Activated CD8-positive, alpha-beta T cell treated with anti-CD3 and anti-CD28 coated beads for 36 hours (primary cell): Measurements from ENCODE around the gene DNAI4. TPM values are rescaled to one million over a fixed set of nuclear protein-coding genes. Genes with fewer than 3 reads are reported as not detected.
"Not testable (repeated sequence)": the region's sequence is repeated elsewhere in the genome, so short reads cannot be mapped to it uniquely, and the experiment has no call there.

Experiments
- ATAC-seq: fragments of 200-7000 bp; cut with Tn5 transposase; one replicate; pipeline ENCODE4 v1.10.0; 2021; ENCODE audit warnings: mild to moderate bottlenecking, moderate library complexity
- CTCF ChIA-PET: fragments of 350-600 bp; sonication (Branson Sonifier 250); formaldehyde crosslinking; loops from one replicate; lab custom pipeline; 2021; ENCODE audit warnings: antibody characterized with exemption; lab: Charles Lee
- POLR2A ChIA-PET: fragments of 350-600 bp; sonication (Branson Sonifier 250); formaldehyde crosslinking; loops from one replicate; lab custom pipeline; 2021; ENCODE audit warnings: antibody characterized with exemption; lab: Charles Lee
- DNase-seq: peaks from one replicate; pipeline ENCODE4 v3.0.0-alpha.2; 2020
- H3K27ac Mint-ChIP-seq: one replicate; pipeline ENCODE4 v1.8.0; 2021; ENCODE audit warnings: mild to moderate bottlenecking, mixed read lengths
- H3K27me3 Mint-ChIP-seq: one replicate; pipeline ENCODE4 v1.8.0; 2021; ENCODE audit warnings: mixed read lengths
- H3K36me3 Mint-ChIP-seq: one replicate; pipeline ENCODE4 v1.8.0; 2021; ENCODE audit warnings: low read depth, mixed read lengths
- H3K4me1 Mint-ChIP-seq: one replicate; pipeline ENCODE4 v1.8.0; 2021; ENCODE audit warnings: low read depth, mixed read lengths
- H3K4me3 Mint-ChIP-seq: one replicate; pipeline ENCODE4 v1.8.0; 2021; ENCODE audit warnings: mild to moderate bottlenecking, moderate library complexity, mixed read lengths
- H3K9me3 Mint-ChIP-seq: one replicate; pipeline ENCODE4 v1.8.0; 2021; ENCODE audit warnings: mixed read lengths
- intact Hi-C: fragments of 100-400 bp; cut with micrococcal nuclease; formaldehyde crosslinking; loops from one replicate; pipeline ENCODE4 v1.10.0; 2022
- total RNA-seq, 2 experiments: library from RNA; stranded (reverse); gene quantifications; one replicate each; pipeline ENCODE4 v1.2.3, GENCODE V29; 2021
- TF ChIP-seq, protein P1 (sequence below): fragments of 200-600 bp; IDR thresholded peaks from one replicate; pipeline ENCODE4 v1.8.0; 2022; ENCODE audit warnings: antibody characterized with exemption, mild to moderate bottlenecking

DNAI4 gene
- total RNA-seq, 2 experiments from 2014 or later: 1.0 to 1.7 TPM

DNA sequence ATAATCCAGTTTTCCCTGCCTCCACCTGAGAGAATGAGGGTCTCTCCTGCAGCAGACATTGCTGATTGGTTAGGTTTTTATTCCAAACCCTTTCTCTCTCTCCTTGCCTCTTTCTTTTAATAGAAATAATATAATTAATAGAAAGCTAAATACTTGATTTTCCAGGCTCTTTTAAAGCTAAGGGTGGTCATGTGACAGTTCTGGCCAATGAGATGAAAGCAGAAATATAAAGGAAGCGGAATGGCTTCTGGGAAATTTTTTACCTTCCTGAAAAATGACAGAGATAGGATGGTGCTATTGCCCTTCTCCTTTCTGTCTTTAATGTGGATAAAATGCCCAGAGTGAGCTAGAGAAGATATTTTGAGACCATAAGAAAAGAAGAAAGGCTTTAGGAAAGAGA, 35.6 kb downstream of the DNAI4 start:
- H3K4me1 Mint-ChIP-seq: no peaks in the 10 kb centered on the region
- ChIA-PET POLR2A (no interaction called here), CTCF (no interaction called here)
- no peaks in the 10 kb centered on the region for H3K27me3 Mint-ChIP-seq
- ATAC-seq (no peak), DNase-seq (no peak)
- no peak overlapping the region for H3K27ac Mint-ChIP-seq
- no peaks in the 10 kb centered on the region for H3K9me3 Mint-ChIP-seq
- TF ChIP-seq, protein P1, sequence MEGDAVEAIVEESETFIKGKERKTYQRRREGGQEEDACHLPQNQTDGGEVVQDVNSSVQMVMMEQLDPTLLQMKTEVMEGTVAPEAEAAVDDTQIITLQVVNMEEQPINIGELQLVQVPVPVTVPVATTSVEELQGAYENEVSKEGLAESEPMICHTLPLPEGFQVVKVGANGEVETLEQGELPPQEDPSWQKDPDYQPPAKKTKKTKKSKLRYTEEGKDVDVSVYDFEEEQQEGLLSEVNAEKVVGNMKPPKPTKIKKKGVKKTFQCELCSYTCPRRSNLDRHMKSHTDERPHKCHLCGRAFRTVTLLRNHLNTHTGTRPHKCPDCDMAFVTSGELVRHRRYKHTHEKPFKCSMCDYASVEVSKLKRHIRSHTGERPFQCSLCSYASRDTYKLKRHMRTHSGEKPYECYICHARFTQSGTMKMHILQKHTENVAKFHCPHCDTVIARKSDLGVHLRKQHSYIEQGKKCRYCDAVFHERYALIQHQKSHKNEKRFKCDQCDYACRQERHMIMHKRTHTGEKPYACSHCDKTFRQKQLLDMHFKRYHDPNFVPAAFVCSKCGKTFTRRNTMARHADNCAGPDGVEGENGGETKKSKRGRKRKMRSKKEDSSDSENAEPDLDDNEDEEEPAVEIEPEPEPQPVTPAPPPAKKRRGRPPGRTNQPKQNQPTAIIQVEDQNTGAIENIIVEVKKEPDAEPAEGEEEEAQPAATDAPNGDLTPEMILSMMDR: no peak
- no peak overlapping the region for H3K4me3 Mint-ChIP-seq
- intact Hi-C loops: no loop called here
- no peaks in the 10 kb centered on the region for H3K36me3 Mint-ChIP-seq

DNA sequence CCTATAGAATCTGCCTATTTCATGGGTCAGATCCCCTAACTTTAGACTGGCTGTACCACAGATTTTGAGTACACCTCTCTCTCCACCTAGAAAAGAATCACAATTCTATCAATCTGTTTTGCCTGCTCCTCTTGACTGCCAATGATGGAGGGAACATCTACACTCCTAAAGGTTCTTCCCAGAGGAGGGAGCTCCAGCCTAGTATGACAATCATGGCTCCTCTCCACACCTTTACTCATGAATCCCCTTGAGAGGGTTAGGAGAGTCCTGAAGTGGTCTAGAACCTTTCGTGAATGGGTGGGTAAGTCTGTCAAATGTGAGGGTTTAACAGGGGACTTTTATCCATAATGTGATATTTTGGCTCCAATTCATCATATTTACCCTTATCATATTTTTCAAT, 48.0 kb downstream of the DNAI4 start:
- intact Hi-C loops: no loop called here
- H3K4me1 Mint-ChIP-seq: no peaks in the 10 kb centered on the region
- no peak overlapping the region for H3K27ac Mint-ChIP-seq
- H3K36me3 Mint-ChIP-seq: no peaks in the 10 kb centered on the region
- ChIA-PET POLR2A (no interaction called here), CTCF (no interaction called here)
- TF ChIP-seq, protein P1: no peak
- H3K9me3 Mint-ChIP-seq: peaks cover 18% of the 10 kb centered on the region
- no peak for DNase-seq
- H3K4me3 Mint-ChIP-seq: no peak overlapping the region
- no peak for ATAC-seq
- H3K27me3 Mint-ChIP-seq: no peaks in the 10 kb centered on the region

DNA sequence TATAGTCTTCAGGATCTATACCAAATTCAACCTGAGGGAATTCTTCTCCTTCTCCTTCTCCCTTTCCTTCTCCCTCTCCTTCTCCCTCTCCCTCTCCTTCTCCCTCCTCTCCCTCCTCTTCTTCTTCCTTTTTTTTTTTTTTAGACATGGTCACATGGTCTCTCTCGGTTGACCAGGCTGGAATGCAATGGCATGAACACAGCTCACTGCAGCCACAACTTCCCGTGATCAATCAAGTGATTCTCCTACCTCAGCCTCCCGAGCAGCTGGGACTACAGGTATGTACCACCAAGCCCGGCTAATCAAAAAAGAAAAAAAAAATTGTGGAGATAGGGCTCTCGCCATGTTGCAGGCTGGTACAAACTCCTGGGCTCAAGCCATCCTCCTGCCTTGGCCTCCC, 51.5 kb downstream of the DNAI4 start:
- Mint-ChIP-seq H3K9me3 (peaks cover under 1% of the 10 kb centered on the region), H3K4me3 (no peak overlapping the region), H3K27me3 (no peaks in the 10 kb centered on the region), H3K4me1 (no peaks in the 10 kb centered on the region), H3K27ac (no peak overlapping the region), H3K36me3 (no peaks in the 10 kb centered on the region)
- CTCF ChIA-PET: interaction anchor here (1.4 kb wide), 1 partner anchor 108 kb away, joined by 3 read pairs; no protein-coding TSS in a partner anchor
- POLR2A ChIA-PET: no interaction called here
- TF ChIP-seq, protein P1: no peak
- DNase-seq (no peak), ATAC-seq (no peak)
- intact Hi-C loops: no loop called here

DNA sequence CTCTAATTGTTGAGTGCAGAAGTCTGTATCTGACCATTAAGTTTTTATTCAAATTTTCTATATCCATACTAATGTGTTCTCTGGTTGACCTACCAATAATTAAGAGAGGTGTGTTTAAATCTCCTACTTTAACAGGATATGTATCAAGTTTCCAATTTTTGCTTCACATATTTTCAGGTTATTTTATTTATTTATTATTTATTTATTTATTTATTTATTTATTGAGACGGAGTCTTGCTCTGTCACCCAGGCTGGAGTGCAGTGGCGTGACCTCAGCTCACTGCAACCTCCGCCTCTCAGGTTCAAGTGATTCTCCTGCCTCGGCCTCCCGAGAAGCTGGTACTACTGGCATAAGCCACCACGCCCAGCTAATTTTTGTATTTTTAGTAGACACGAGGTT, 52.6 kb downstream of the DNAI4 start:
- CTCF ChIA-PET, H3K4me3 Mint-ChIP-seq, H3K4me1 Mint-ChIP-seq, H3K36me3 Mint-ChIP-seq, intact Hi-C loops, H3K27ac Mint-ChIP-seq, DNase-seq, POLR2A ChIA-PET, H3K9me3 Mint-ChIP-seq, H3K27me3 Mint-ChIP-seq, ATAC-seq: not testable (repeated sequence)

DNA sequence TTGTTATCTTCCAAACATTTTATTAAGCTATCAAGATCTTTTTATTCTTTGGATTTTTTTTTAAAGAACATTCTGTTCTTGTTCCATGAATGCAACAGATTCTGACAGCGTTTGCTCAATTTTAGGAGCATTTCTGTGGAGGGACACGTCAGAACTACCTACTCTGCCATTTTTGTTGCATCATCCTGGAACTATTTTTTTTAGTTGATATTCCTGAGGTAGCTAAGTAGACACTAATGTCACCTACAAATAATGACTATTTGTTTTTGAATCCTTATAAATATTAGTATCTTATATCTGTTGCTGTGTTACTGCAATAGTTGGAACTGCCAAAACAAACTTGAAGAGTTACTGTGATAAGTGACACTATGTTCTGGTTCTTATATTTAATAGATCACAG, 57.2 kb downstream of the DNAI4 start:
- TF ChIP-seq, protein P1: no peak
- ATAC-seq (no peak), DNase-seq (no peak)
- Mint-ChIP-seq H3K36me3 (no peaks in the 10 kb centered on the region), H3K9me3 (no peaks in the 10 kb centered on the region), H3K4me3 (no peak overlapping the region), H3K27me3 (no peaks in the 10 kb centered on the region), H3K4me1 (no peaks in the 10 kb centered on the region), H3K27ac (no peak overlapping the region)
- ChIA-PET POLR2A (no interaction called here), CTCF (no interaction called here)
- intact Hi-C loops: no loop called here

DNA sequence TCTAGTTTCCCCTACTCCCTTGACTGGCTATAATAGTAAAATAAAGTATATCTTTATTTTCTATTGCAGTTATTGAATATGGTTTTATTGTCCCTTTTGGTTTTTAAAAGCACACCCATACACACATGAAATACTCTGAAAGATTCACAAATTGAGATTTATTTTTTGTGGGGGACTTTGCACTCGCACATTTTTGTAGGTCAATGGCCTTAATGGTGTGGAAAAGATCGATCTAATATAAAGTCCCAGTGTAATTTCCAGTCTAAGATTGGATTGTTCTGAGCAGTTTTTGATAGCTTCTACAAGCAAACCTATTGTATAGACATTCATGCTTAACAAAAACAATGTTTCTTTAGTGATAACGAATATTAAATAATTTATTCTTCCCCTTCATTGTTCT, 64.1 kb downstream of the DNAI4 start:
- H3K4me3 Mint-ChIP-seq: no peak overlapping the region
- no peaks in the 10 kb centered on the region for H3K36me3 Mint-ChIP-seq
- CTCF ChIA-PET: interaction anchor here (0.7 to 1.3 kb wide), 2 partner anchors 94 to 288 kb away, joined by 3 read pairs; no protein-coding TSS in a partner anchor
- no peak for DNase-seq
- H3K27ac Mint-ChIP-seq: no peak overlapping the region
- TF ChIP-seq, protein P1: no peak
- intact Hi-C loops: no loop called here
- POLR2A ChIA-PET: no interaction called here
- ATAC-seq: no peak
- H3K27me3 Mint-ChIP-seq: no peaks in the 10 kb centered on the region
- H3K9me3 Mint-ChIP-seq: no peaks in the 10 kb centered on the region
- H3K4me1 Mint-ChIP-seq: no peaks in the 10 kb centered on the region
